Astrocyte of the cerebellum (primary cell): ENCODE results near the gene EEIG2.
"Not testable (repeated sequence)": the region's sequence is repeated elsewhere in the genome, so short reads cannot be mapped to it uniquely, and the experiment has no call there.

Source experiments
- DNase-seq: peaks from one replicate; pipeline ENCODE4 v3.0.0-alpha.2; 2011; ENCODE audit warnings: low read depth
- H3K4me3 ChIP-seq: 2 replicates; pipeline ENCODE4 v1.5.1; 2011; ENCODE audit warnings: mild to moderate bottlenecking, low read depth, low read length, moderate library complexity
- CTCF ChIP-seq: IDR thresholded peaks from 2 replicates; pipeline ENCODE4 v1.5.1; 2012; ENCODE audit warnings: low read length, low read depth, moderate library complexity, mild to moderate bottlenecking; ENCODE audit errors: missing control alignments
- in situ Hi-C: cut with HindIII; loops from 2 replicates; pipeline ENCODE4 v1.10.0; 2017; ENCODE audit warnings: low sequenced_read_pairs

EEIG2 gene

GRCh38 chr1:108559215-108560186, at the start of gene EEIG2:
Gene EEIG2 (plus strand): TSS chr1:108560100. CDS start chr1:108560429, 329 bp downstream.
- peak; percentile 62 for DNase-seq
- peak within 1 kb of the TSS; percentile 56 for H3K4me3 ChIP-seq
- in situ Hi-C loops = loop anchor here (5.0 kb wide), 1 partner anchor 88 kb away; no protein-coding TSS in a partner anchor
- peak; percentile 59 for TF ChIP-seq CTCF

GRCh38 chr1:108511764-108512163, 48.1 kb upstream of the EEIG2 start:
- no peak overlapping the region for H3K4me3 ChIP-seq
- in situ Hi-C loops = no loop called here
- no peak for DNase-seq
- no peak for TF ChIP-seq CTCF

GRCh38 chr1:108512239-108513043, 47.5 kb upstream of the EEIG2 start:
- in situ Hi-C loops = no loop called here
- peak; percentile 78 for TF ChIP-seq CTCF
- no peak for DNase-seq
- no peak overlapping the region for H3K4me3 ChIP-seq

GRCh38 chr1:108513044-108513415, 46.9 kb upstream of the EEIG2 start:
- in situ Hi-C loops = no loop called here
- TF ChIP-seq CTCF = no peak
- DNase-seq = no peak
- no peak overlapping the region for H3K4me3 ChIP-seq

- DNase-seq, H3K4me3 ChIP-seq, in situ Hi-C loops: not testable (repeated sequence)
Measured at GRCh38 chr1:108513914-108514313, 46.0 kb upstream of the EEIG2 start.

- in situ Hi-C loops, DNase-seq: not testable (repeated sequence)
Measured at GRCh38 chr1:108517301-108517897, 42.5 kb upstream of the EEIG2 start.

GRCh38 chr1:108521990-108522393, 37.9 kb upstream of the EEIG2 start:
- no peak for TF ChIP-seq CTCF
- no peak overlapping the region for H3K4me3 ChIP-seq
- DNase-seq = no peak
- in situ Hi-C loops = no loop called here

More at GRCh38 chr1:108517301-108517897, 42.5 kb upstream of the EEIG2 start:
- H3K4me3 ChIP-seq = not testable (repeated sequence)
